MCF 10A (cell line): Measurements from ENCODE around the gene ZNF3. TPM values are rescaled to one million over a fixed set of nuclear protein-coding genes. Genes with fewer than 3 reads are reported as not detected.
A peak's percentile ranks its signal among the peaks of the same experiment; 100 is the strongest.

Experiments used
- BruUV-seq: library from RNA; stranded (reverse); fragments of 400-500 nt; replicated peaks from 2 replicates; lab custom pipeline; 2021; lab: Mats Ljungman, UMichigan
- CTCF ChIA-PET: fragments of 300-600 bp; sonication (Branson Sonifier 250); formaldehyde crosslinking; extraction: SDS; loops from one replicate; lab custom pipeline; 2021; ENCODE audit warnings: antibody characterized with exemption, inconsistent platforms; lab: Yijun Ruan, JAX
- POLR2A ChIA-PET: fragments of 300-600, 350-650 bp; sonication (Branson Sonifier 250); formaldehyde crosslinking; extraction: SDS; loops from one replicate; lab custom pipeline; 2020; ENCODE audit warnings: antibody characterized with exemption, inconsistent platforms; lab: Yijun Ruan, JAX
- DNase-seq: peaks from one replicate; pipeline ENCODE4 v3.0.0-alpha.2; 2018; ENCODE audit not compliant: unreplicated experiment
- H3K27ac Mint-ChIP-seq: one replicate; pipeline ENCODE4 v1.8.0; 2022; ENCODE audit warnings: mild to moderate bottlenecking, low read depth, mixed read lengths; ENCODE audit not compliant: unreplicated experiment
- H3K27me3 Mint-ChIP-seq: one replicate; pipeline ENCODE4 v1.8.0; 2022; ENCODE audit warnings: mixed read lengths; ENCODE audit not compliant: insufficient read depth, unreplicated experiment
- H3K36me3 Mint-ChIP-seq: one replicate; pipeline ENCODE4 v1.8.0; 2022; ENCODE audit warnings: mild to moderate bottlenecking, moderate library complexity, mixed read lengths; ENCODE audit not compliant: insufficient read depth, unreplicated experiment
- H3K4me1 Mint-ChIP-seq: one replicate; pipeline ENCODE4 v1.8.0; 2022; ENCODE audit warnings: mixed read lengths; ENCODE audit not compliant: insufficient read depth, unreplicated experiment
- H3K4me3 Mint-ChIP-seq: one replicate; pipeline ENCODE4 v1.8.0; 2022; ENCODE audit warnings: mild to moderate bottlenecking, moderate library complexity, mixed read lengths; ENCODE audit not compliant: unreplicated experiment
- H3K9me3 Mint-ChIP-seq: one replicate; pipeline ENCODE4 v1.8.0; 2022; ENCODE audit warnings: mixed read lengths; ENCODE audit not compliant: unreplicated experiment
- intact Hi-C: fragments of 100-400 bp; cut with micrococcal nuclease; formaldehyde crosslinking; loops from 2 replicates; pipeline ENCODE4 v1.14.1; 2022
- total RNA-seq: library from RNA; stranded (reverse); gene quantifications from 2 replicates; pipeline ENCODE4 v1.2.3, GENCODE V29; 2022
- TF ChIP-seq, protein P1 (sequence below): fragments of 200-600 bp; IDR thresholded peaks from one replicate; pipeline ENCODE4 v1.8.0; 2022; ENCODE audit warnings: antibody characterized with exemption, mild to moderate bottlenecking; ENCODE audit not compliant: unreplicated experiment

Gene ZNF3
- total RNA-seq, 1 experiment from 2014 or later, result 23.7 TPM

DNA sequence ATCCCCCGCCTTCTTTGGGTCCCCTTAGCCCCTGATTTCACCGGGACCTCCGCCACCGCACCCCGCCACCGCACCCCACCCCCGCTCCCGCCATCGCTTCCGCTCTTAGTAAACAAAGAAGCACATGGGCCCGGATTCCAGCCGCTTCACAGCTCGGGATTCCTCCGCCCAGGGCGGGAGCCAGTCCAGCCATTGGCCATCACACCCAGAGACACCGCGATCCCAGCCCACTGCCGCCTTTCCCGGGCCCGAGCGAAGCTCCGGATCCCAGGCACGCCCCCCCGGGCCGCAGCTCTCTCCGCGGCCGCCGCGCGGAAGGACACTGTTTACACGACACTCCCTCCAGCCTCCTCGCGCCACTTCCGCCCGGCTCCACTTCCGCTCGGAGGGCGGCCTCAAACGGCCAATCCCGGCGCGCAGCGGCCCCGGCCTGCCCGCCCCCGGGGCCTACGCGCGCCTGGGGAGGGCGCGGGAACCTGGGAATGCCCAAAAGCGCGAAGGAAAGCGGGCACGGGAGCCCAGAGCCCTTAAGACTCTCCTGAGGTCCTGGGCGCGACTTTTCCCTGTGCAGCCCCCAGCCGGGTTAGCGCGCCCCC is 19.0 kb upstream of the ZNF3 start:
- H3K9me3 Mint-ChIP-seq, result no peaks in the 10 kb centered on the region
- peaks cover 32% of the 10 kb centered on the region for H3K4me1 Mint-ChIP-seq
- POLR2A ChIA-PET, result interaction anchor here (0.7 to 5.8 kb wide), 20 partner anchors 11 to 595 kb away, joined by 3 to 92 read pairs (median 8); partner anchors contain the start of genes CNPY4, COPS6, LAMTOR4 and MBLAC1
- TF ChIP-seq, protein P1, sequence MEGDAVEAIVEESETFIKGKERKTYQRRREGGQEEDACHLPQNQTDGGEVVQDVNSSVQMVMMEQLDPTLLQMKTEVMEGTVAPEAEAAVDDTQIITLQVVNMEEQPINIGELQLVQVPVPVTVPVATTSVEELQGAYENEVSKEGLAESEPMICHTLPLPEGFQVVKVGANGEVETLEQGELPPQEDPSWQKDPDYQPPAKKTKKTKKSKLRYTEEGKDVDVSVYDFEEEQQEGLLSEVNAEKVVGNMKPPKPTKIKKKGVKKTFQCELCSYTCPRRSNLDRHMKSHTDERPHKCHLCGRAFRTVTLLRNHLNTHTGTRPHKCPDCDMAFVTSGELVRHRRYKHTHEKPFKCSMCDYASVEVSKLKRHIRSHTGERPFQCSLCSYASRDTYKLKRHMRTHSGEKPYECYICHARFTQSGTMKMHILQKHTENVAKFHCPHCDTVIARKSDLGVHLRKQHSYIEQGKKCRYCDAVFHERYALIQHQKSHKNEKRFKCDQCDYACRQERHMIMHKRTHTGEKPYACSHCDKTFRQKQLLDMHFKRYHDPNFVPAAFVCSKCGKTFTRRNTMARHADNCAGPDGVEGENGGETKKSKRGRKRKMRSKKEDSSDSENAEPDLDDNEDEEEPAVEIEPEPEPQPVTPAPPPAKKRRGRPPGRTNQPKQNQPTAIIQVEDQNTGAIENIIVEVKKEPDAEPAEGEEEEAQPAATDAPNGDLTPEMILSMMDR, result no peak
- H3K27ac Mint-ChIP-seq, result peak overlapping the region; percentile 99
- H3K27me3 Mint-ChIP-seq, result no peaks in the 10 kb centered on the region
- CTCF ChIA-PET, result interaction anchor here (0.5 to 3.0 kb wide), 3 partner anchors 18 to 178 kb away, joined by 3 to 16 read pairs (median 3); no protein-coding TSS in a partner anchor
- peaks cover 78% of the 10 kb centered on the region for H3K36me3 Mint-ChIP-seq
- intact Hi-C loops, result loop anchor here (1.0 to 2.0 kb wide), 3 partner anchors 11 to 20 kb away; partner anchors contain the start of genes CNPY4, TAF6 and ZNF3
- no TSS peak for BruUV-seq
- DNase-seq, result peak; percentile 94
- H3K4me3 Mint-ChIP-seq, result peak overlapping the region; percentile 98

DNA sequence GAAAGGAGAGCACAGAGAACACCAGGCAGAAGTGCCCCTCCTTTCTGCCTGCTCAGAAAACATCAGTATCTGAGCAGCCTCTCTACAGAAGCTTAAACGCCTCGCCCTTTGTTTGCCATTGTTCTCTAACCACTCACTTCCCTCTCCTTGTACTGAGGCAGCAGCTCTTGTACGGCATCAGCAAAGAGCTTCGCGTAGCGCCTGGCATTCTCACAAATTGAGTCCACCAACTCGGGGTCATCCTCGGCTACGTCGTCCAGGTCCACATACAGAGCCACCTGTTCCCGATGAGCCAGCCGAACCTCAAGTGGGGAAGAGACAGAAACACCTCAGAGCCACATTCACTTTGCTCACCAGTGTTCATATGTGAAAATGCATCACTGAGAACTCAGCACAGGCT is 17.9 kb upstream of the ZNF3 start:
- ChIA-PET POLR2A (interaction anchor here (0.6 to 4.3 kb wide), 8 partner anchors 10 to 594 kb away, joined by 3 to 92 read pairs (median 10); partner anchors contain the start of genes COPS6, LAMTOR4, MBLAC1 and ZKSCAN1), CTCF (no interaction called here)
- Mint-ChIP-seq H3K27ac (peak overlapping the region; percentile 99), H3K36me3 (peaks cover 83% of the 10 kb centered on the region), H3K9me3 (no peaks in the 10 kb centered on the region), H3K27me3 (no peaks in the 10 kb centered on the region), H3K4me1 (peaks cover 32% of the 10 kb centered on the region), H3K4me3 (peak overlapping the region; percentile 98)
- no peak for DNase-seq
- TF ChIP-seq, protein P1, result no peak
- intact Hi-C loops, result no loop called here
- BruUV-seq, result no TSS peak

DNA sequence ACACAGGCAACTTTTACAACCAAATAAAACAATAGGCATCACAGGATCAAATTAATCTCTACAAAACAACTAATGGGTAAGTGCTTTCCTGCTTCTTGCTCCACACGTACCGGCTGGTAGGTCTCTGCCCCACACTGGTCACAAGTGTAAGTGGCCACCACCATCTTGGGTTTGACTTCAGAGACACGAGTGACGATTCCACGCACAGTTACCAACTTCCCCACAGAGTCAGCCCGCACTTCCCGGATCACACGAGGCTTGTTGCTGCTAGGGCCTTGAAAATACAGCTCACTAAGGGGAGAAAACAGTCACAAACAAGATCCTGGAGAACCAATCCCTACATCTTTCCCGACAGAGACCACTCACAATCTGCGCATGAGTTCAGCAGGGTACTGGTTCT is 17.4 kb upstream of the ZNF3 start:
- H3K4me1 Mint-ChIP-seq, result peaks cover 32% of the 10 kb centered on the region
- no peak for DNase-seq
- ChIA-PET CTCF (no interaction called here), POLR2A (interaction anchor here (1.0 to 4.3 kb wide), 3 partner anchors 9 to 84 kb away, joined by 3 to 92 read pairs (median 12); partner anchors contain the start of genes COPS6, ZKSCAN1 and ZSCAN21)
- no TSS peak for BruUV-seq
- no peak overlapping the region for H3K27ac Mint-ChIP-seq
- peak overlapping the region; percentile 98 for H3K4me3 Mint-ChIP-seq
- intact Hi-C loops, result no loop called here
- H3K36me3 Mint-ChIP-seq, result peaks cover 80% of the 10 kb centered on the region
- TF ChIP-seq, protein P1, result no peak
- H3K9me3 Mint-ChIP-seq, result no peaks in the 10 kb centered on the region
- H3K27me3 Mint-ChIP-seq, result no peaks in the 10 kb centered on the region

DNA sequence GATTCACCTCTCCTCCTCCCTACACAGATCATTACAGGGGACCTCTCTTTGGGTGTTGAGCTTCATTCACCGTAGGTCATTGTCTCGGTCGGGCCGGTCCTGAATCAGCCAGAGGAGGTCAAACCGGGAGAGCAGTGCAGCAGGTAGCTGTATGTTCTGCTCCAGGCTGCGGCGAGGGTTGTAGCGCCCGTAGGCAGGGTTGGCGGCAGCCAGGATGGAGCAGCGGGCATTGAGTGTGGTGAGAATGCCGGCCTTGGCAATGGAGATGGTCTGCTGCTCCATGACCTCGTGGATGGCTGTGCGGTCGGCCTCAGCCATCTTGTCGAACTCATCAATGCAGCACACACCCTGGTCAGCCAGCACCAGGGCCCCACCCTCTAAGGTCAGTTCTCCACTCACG is 14.2 kb upstream of the ZNF3 start:
- intact Hi-C loops, result no loop called here
- no TSS peak for BruUV-seq
- DNase-seq, result no peak
- H3K27ac Mint-ChIP-seq, result peak overlapping the region; percentile 54
- CTCF ChIA-PET, result interaction anchor here (0.9 to 1.1 kb wide), 2 partner anchors 13 to 104 kb away, joined by 3 to 4 read pairs; no protein-coding TSS in a partner anchor
- POLR2A ChIA-PET, result interaction anchor here (0.5 to 1.1 kb wide), 3 partner anchors 58 to 177 kb away, joined by 3 to 4 read pairs (median 3); no protein-coding TSS in a partner anchor
- TF ChIP-seq, protein P1, result no peak
- no peaks in the 10 kb centered on the region for H3K27me3 Mint-ChIP-seq
- H3K9me3 Mint-ChIP-seq, result no peaks in the 10 kb centered on the region
- H3K36me3 Mint-ChIP-seq, result peaks cover 96% of the 10 kb centered on the region
- peaks cover 28% of the 10 kb centered on the region for H3K4me1 Mint-ChIP-seq
- no peak overlapping the region for H3K4me3 Mint-ChIP-seq
